ENCODE measurements around the gene DISP3.
A peak's percentile ranks its signal among the peaks of the same experiment; 100 is the strongest.

DISP3 gene

GRCh38 chr1:11529763-11530730 lies 51.1 kb downstream of the DISP3 start:
- DNase-seq: no peak

GRCh38 chr1:11530731-11531311 lies 51.9 kb downstream of the DISP3 start:
- no peak for DNase-seq

- DNase-seq: no peak
Observed at GRCh38 chr1:11531314-11531870, 52.4 kb downstream of the DISP3 start.

- DNase-seq: no peak
Observed at GRCh38 chr1:11531943-11532342, 53.0 kb downstream of the DISP3 start.

- peak; percentile 19 for DNase-seq
Observed at GRCh38 chr1:11533790-11534787, 55.1 kb downstream of the DISP3 start.

GRCh38 chr1:11534846-11535245 lies 55.9 kb downstream of the DISP3 start:
- no peak for DNase-seq

GRCh38 chr1:11535316-11535715 lies 56.4 kb downstream of the DISP3 start:
- no peak for DNase-seq

- no peak for DNase-seq
Observed at GRCh38 chr1:11535761-11536572, 57.0 kb downstream of the DISP3 start.

- no peak for DNase-seq
Observed at GRCh38 chr1:11536573-11537379, 57.8 kb downstream of the DISP3 start.

- DNase-seq: no peak
Observed at GRCh38 chr1:11537380-11537764, 58.4 kb downstream of the DISP3 start.

- DNase-seq: no peak
Observed at GRCh38 chr1:11537854-11538591, 59.1 kb downstream of the DISP3 start.

GRCh38 chr1:11538886-11539285 lies 59.9 kb downstream of the DISP3 start:
- no peak for DNase-seq

GRCh38 chr1:11539850-11540772 lies 61.2 kb downstream of the DISP3 start:
- no peak for DNase-seq

GRCh38 chr1:11540773-11541160 lies 61.8 kb downstream of the DISP3 start:
- DNase-seq: no peak

GRCh38 chr1:11541236-11541635 lies 62.3 kb downstream of the DISP3 start:
- DNase-seq: no peak

GRCh38 chr1:11541956-11542355 lies 63.0 kb downstream of the DISP3 start:
- no peak for DNase-seq

- no peak for DNase-seq
Observed at GRCh38 chr1:11543392-11543791, 64.4 kb downstream of the DISP3 start.

GRCh38 chr1:11543796-11544195 lies 64.8 kb downstream of the DISP3 start:
- no peak for DNase-seq

GRCh38 chr1:11546456-11546855 lies 67.5 kb downstream of the DISP3 start:
- no peak for DNase-seq
